GM21381 (cell line): Measurements from ENCODE around the gene DEFB112.

Source experiments
- ATAC-seq: cut with Tn5 transposase; IDR thresholded peaks from one replicate; pipeline ENCODE4 v1.9.1; 2021; ENCODE audit warnings: mild to moderate bottlenecking, moderate library complexity; ENCODE audit not compliant: unreplicated experiment

DEFB112 gene, protein sequence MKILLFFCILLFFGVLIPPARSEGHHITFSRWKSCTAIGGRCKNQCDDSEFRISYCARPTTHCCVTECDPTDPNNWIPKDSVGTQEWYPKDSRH

DNA sequence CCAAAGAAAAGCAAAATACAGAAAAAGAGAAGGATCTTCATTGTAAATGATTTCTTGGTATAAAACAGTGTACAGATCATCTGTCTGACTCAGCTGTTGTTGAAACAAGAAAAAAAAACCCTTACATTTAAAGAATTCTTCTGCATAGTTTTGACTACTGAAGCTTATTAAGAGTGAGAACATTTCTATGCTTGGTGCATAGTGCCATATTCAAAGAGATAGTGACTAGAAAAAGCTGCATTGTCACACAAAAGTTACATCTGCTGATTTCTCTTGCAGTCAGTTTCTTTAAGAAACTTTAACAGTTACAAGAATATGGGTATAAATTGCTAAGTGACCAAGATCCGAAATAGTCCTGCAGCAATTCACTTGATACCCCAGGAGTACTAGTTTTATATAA, at the start of gene DEFB112:
TSS of gene DEFB112 (minus strand) at position 101 of the 400 bp plus-strand sequence. CDS start at position 41, 60 bp downstream.
- no peak for ATAC-seq

DNA sequence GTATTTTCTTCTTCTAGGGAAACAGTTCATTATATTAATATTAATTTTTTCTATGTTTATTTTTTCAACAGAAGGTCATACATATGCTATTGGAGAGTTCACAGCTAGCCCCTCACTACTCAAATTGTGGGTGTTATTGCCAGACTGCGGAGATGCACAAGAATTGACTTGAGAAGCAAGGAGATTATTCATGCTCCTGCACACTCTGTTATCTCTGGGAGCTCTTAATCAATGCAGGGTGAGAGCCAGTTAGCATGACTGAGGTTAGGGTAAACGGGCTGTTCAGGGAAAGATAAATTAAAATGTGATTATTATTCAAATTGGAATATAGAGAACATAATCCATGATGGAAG, 48.9 kb upstream of the DEFB112 start:
- ATAC-seq = no peak

DNA sequence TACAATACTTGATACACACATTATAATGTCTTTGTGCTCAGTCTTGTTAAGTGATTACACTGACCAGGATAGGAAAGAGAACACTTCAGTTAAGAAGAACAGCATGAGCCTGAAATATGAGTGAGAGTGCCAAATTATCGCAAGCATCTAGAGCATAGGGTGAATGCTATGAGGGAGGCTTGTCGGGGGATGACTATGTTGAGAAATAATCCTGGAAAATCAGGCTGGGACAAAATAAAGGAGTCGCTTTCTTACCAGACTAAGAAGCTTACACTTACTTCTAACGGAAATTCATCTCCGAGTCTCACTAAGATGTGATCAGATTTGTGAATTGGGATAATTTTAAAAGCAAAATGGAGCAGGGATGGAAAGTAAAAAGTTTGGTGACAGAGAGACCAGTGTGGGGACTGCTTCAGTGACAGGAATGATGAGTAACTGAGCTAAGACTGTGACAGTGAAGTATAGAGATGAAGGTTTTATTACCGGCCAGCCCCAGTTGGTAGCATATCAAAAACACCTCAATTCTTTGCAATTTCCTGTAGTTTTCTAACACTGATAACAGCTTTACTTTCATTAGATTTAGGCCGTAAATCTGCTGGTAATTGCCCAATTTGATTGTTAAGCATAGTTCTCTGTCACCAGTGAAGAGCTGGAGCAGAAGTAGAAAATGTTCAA, 48.4 kb upstream of the DEFB112 start:
- ATAC-seq = no peak

DNA sequence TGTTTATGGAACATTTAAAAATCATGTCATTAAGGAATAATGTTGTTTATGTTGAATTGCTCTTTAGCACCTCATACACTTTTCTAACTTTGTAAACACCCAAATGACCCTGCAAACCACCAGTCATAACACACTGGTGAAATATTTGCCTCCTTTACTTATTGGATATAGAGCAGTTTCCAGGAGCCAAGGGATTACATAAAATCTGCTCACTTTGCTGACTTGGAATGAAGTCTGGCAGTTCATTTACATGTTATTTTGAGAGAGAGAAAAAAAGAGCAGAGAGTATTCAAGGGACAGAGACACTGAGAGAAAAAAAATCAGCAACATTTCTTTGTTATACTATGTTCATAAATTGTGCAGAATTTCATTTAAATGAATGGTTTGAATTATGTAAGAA, 46.6 kb upstream of the DEFB112 start:
- no peak for ATAC-seq

DNA sequence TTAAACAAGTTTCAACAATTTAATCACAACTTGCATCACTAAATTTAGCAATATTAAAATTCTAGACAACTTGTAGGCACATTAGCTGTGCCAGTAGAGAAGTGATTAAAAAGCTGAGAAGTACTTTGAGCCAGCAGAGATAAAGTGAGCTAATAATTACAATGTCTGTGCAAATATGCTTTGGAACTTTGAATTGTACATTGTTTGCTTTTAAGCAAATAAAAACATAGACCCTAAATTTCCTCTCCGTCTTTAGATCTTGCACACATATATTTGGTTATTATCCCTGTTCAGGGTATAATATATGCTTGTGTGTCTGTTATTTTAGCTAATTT, 44.2 kb upstream of the DEFB112 start:
- no peak for ATAC-seq

DNA sequence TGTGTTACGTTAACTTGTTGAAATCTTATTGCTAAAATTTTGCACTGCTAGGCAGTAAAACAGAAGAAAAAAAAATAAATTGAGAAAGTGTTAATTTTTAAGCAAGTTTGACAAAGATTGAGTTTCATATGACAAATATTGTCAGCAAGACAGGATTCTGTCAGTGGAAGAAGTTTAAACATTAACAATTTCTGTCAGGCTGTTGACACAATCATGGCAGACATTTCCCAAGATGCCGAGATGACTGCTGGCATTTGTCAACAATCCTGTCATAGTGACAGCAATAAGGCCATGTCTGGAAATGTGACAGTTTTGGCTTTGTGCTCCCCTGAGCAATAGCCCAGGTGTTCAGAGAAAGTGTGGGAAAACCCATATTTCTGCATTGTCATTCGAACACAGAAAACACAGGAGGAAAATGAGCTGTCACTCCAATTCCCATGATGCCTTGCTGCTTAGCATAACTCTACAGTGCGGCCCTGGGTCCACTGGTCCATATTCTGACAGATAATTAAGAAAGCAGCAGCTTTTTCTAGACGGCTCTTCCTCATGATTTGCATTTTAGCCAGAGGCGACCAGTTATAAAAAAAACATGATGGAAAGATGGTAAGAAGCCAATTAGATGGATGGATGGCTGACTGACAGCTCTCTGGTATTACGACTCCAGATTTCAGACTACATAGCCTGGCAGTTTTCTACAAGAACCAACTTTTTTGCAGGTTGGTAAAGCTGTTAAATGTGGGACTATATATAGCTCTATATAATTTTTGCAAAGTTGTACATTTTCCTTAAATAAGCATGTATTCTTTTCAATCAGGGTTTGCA, 43.6 kb upstream of the DEFB112 start:
- no peak for ATAC-seq

DNA sequence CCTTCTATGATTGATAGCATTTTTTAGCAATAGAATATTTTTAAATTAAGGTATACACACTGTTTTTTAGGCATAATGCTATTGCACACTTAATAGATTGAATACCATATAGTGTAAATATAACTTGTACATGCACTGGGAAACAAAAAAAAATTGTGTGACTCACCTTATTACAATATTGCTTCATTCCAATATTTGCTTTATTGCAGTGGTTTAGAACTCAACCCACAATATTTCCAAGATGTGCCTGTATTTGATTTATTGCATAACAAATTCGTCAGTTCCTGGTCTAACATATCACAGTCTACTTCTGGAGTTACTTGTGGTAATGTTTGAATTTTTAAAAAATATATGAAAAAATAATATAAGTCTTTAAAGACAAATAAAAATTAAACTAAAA, 41.9 kb upstream of the DEFB112 start:
- ATAC-seq = no peak

DNA sequence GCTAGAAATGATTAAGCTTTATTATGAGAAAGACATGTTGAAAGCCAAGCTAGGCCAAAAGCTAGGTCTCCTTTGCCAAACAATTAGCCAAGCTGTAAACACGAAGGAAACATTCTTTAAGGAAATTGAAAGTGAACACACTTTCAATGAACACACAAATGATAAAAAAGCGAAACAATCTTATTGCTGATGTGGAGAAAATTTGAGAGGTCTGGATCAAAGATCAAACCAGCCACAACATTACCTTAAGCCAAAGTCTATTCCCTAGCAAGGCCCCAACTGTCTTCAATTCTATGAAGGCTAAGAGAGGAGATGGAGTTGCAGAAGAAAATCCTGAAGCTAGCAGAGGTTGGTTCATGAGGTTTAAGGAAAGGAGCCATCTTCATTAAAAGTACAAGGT, 40.2 kb upstream of the DEFB112 start:
- no peak for ATAC-seq

DNA sequence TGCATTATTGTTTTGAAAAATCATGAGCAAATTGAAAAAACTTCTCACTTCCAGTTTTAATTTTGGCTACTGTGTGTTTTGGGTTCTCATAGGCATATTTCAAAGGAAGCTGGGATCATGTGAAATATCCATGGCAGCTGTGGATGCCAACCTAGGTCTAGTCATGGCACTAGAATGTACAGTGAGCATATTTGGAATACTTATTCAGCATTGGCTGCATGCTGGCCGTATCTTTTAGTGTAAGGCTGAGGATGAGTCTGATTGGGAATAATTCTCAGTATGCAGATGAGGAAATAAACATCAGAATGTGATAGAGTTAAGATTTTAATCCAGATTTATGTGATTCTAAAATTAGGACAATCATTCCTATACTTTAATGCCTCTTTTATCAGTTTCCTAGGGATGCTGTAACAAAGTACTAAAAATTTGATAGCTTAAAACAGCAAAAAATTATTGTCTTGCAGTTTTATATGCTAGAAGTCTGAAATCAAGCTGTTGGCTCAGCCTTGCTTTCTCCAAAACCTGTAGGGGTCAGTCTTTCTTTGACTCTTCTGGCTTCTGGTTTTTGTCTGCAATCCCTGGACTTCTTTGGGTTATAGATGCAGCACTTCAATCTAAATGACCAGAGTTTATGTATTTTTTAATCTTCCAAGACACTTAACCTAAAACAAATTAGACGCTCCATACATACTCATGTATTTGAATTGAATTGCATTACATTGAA, 37.7 kb upstream of the DEFB112 start:
- no peak for ATAC-seq

DNA sequence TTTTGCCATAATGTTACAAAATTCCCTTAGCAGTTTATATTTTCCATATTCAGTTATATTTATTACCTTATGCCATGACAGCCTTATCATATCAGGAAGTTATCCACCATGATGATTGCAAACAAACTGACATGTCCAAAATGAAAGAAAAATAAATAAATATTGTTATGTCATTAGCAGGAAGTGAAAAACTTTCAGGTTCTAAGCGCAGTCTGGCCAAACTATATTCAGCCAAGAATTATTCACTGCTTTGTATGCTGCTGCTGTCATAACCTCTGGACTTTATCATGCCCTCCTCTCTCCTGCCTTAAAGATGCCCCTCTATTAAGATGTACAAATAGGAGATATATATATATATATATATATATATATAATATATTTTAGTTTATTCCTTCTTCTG, 27.7 kb upstream of the DEFB112 start:
- ATAC-seq = no peak

DNA sequence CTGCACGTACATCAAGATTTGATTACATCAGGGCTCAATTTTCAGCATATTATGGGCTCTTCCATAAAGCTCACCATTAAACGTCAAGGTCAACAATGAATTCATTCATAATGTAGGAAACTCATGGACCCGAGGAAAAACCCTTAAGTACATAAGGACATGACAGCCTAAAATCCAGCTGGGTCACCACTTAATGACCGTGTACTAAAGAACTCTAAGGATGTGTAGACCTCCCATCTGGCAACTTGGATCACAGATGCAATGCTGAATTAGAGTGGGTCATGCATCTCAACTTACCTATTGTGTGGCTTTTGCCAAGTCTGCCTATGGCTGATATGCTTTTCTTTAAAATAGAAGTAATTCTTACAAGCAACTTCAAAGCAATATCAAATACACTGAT, 26.7 kb upstream of the DEFB112 start:
- ATAC-seq = no peak

DNA sequence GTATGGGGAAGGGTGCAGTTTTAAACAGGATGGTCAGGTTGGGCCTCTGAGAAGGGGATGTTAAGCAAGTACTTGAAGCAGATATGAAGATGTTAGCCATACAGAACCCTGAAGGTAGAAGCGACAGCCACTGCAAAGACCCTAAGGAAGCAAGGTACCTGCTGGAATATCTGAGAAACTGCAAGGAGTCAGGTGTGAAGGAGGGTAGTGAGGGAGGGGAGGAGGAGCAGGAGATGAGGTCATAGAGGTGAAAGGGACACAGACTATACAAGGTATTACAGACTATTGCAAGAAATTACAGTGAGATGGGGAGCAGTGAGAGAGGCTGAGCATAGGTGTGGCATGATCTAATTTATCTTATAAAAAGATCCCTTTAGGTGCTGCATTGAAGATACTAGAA, 22.2 kb upstream of the DEFB112 start:
- no peak for ATAC-seq

DNA sequence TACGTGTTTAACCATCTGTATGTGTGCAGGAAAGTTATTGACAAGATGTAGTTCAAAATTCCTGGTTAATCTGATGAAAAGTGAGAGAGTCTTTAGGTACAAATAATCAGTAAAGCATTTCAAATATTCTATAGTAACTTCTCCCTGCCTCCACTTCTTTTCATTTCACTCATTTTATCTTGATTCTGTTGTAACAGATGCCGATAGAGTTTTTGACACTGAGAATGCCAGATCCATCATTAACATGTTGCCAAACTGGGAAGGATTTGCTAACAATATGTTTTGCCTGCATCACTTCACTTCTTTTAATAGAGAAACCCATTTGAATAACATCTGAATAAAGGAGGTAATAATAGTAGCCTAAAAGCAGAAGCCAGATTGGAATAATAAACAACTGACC, 20.4 kb upstream of the DEFB112 start:
- ATAC-seq = no peak

DNA sequence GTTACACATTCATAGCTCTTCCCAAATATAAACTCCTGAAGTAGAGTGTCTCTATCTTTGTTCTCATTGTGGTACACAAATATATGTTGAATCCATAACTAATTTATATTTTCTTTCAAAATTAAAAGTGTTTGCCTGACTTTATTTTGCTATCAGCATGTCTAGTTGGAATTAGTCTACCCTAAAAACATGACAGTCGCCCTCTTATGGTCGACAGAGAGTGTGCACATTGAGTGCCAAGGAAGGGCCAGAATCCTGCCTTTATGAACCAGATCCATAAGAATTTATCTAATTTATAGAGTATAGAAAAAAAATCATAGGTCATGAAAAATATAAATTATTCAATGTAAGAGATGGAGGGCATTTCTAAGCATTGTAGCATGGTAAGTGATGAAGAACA, 12.3 kb upstream of the DEFB112 start:
- ATAC-seq = no peak

DNA sequence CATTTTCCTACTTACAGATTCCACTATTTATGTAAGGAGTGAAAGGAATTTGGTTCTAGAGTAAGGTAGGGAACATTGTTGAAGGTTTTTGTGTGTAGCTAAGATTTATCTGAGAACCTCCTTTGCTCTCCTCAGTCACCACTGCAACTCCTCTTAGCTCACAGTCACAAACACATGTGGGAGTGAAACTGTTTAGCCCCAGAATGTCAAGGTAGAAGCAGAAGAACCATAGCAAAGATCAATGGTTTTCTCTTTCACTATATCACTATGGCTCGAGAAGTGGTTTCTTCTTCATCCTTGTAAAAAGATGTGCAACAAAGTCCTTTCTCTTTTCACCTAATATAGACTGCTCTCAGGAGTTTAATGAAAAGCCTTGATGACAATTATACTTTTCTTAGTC, 6.5 kb upstream of the DEFB112 start:
- no peak for ATAC-seq

DNA sequence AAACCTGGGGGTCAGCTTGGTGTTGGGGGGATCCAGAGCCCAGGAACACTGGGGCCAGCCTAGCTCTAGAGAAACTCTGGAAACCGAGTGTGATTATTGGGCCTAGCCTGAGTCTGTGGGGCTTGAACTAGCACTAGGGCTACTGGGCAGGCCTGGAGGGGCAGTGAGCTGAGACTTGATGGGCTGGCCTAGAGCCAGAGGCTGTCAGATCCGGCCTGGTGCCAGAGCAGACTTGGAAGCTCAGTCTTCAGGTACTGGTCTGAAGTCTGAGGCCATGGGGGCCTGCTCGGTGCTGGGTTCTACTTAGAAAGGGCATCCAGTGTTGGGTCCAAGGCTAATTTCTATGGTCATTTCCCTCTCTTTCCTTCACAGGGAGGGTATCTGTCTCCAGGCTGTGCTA, 2.7 kb downstream of the DEFB112 start:
- ATAC-seq = no peak

DNA sequence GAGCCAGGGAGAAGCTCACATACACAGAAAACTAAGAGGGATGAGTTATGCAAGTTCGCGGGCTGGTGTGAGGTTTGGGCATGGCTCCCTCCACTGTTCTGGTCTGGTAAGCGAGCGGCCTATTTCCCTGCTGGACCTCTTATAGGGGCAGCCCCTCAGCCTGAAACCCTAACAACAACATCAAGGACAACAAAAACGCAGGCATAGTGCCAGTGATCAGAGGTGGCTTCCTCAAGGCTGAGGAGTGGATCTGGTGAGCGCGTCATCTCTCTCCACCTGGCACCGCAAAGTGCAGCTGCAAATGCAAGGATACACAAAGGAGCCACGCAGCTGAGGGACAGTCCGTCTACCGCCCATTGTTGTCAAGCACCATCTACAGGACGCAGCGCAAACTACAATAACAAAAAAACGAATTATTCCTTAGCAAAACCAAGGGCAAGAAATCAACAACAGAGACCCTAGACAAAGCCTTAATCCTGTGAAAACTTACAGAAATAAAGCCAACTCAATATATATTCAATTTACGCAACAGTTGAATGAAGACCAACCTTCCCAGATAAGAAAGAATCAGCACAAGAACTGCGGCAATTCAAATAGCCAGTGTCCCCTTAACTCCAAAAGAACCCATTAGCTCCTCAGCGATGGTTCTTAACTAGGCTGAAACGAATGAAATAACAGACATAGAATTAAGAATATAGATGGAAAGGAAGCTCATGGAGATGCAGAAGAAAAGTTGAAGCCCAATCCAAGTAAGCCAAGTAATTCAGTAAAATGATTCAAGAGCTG, 18.8 kb downstream of the DEFB112 start:
- no peak for ATAC-seq

DNA sequence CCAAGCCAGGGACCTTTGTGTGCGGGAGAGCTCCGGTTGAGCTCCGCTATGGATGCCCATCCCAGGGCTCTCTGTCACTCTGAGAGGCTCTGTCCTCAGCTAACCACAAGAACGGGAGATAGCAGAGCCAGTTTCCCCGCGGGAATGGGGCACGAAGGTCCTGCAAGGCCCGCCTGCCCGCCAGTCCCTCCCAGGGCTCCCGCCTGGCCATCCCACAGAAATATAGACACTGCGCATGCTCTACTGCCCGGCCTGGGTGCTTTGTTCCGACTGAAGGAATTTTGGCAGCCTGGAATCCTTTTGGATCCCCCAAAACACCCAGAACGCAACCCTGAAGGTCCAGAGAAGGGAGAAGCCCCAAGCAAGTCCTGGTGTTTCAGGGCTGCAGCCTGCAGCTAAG, 19.4 kb downstream of the DEFB112 start:
- no peak for ATAC-seq

DNA sequence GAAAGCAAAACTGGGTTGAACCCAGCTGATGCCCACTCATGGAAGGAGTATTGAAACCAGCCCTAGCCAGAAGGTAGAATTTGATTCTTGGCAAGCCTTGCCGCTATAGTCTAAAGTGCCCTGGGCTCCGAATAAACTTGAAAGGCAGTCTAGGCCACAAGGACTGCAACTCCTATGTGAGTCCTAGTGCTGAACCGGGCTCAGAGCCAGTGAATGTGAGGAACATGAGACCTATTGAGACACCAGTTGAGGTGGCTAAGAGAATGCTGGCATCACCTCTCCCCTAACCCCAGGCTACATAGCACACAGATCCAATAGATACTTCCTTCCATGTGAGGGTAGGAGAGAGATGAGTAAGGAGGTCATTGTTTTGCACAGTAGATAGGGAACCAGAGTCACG, 24.5 kb downstream of the DEFB112 start:
- no peak for ATAC-seq

DNA sequence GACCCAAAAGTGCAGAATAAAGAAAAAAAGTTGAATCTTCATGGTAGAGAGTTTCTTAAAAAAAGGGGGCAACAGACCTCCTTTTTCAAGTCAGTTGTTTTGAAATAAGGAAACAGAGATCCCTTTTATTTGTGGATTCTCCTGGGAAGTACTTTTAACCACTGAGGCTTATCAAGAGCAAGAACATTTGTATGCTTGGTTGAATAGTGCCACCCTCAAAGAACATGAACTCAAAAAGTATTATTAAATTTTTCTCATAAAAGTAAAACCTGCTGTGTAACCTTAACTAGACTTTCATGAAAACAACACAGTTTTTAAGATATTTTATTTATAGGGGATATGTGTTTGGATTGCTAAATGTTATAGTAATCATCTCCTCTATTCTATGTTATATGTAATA, 27.8 kb downstream of the DEFB112 start, which contains the start of gene DEFB110:
TSS of gene DEFB110 (minus strand) at position 101 of the 400 bp plus-strand sequence. CDS start at position 42, 59 bp downstream.
- ATAC-seq = no peak

DNA sequence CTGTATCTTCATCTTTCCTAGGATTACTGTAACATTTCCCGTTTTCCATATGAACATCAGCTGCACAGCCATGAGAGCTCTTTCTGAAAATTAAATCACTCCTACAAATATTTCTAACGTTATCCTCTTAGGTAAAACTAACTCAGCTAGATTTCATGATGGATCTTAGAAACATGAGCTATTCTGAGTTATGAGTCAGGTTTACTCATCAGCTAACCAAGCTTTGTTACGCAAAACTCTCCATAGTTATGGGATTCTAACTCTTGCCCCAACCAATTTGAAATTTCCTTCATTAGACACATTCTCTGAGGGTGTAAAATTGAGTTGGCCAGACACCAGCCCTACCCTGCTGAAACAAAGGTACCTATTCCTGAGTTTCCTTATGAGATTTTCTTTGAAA, 41.9 kb downstream of the DEFB112 start:
- no peak for ATAC-seq
